Measurements from ENCODE around the gene SIPA1L3.

The SIPA1L3 gene

DNA sequence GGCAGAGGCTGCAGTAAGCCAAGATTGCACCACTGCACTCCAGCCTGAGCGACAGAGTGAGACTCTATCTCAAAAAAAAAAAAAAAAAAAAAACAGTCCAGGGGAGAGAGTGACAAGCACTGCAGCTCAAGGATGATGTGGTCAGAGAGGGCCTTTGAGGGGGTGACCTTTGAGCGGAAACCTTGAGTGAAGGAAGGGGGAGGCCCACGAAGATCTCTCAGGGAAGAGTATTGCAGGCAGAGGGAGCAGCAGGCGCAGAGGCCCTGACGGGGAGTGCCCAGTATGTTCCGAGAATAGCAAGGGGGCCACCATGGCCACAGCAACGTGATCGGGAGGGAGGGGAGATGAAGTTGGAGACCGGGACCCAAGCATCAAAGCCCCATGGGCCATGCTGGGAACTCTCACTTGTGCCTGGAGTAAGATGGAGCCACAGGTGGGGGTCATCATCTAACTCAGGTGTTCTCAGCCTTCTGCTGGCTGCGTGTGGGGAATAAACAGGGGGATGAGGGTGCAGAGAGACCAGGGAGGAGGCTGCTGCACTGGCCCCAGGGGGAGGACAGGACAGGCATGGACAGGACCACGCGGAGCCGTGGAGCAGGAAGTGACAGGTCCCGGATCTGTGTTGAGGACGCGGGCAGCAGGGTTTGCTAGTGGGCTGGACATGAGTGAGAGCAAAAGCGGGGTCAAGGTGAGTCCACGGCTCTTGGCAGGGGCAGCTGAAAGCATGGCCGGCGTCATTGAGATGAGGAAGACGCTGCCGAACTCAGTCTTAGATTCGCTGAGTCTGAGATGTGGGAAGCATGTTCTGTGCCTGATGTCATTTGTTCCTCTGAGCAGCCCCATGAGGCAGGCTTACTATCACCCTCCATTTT is 256.6 kb downstream of the SIPA1L3 start:
- no peak for DNase-seq

DNA sequence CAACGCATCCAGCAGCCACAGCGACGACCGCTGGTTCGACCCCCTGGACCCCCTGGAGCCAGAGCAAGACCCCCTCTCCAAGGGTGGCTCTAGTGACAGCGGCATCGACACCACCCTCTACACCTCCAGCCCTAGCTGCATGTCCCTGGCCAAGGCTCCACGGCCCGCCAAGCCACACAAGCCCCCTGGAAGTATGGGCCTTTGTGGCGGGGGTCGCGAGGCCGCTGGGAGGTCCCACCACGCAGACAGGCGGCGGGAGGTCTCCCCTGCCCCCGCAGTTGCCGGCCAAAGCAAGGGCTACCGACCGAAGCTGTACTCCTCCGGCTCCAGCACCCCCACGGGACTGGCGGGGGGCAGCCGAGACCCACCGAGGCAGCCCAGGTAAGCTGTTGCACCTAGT is 257.5 kb downstream of the SIPA1L3 start:
- no peak for DNase-seq

- DNase-seq, result no peak
These were observed 258.3 kb downstream of the SIPA1L3 start for GRCh38 chr19:38165335-38165734.

- DNase-seq, result no peak
These were observed 261.6 kb downstream of the SIPA1L3 start for GRCh38 chr19:38168637-38169036.

- DNase-seq, result no peak
These were observed 263.3 kb downstream of the SIPA1L3 start for GRCh38 chr19:38170334-38170733.

- no peak for DNase-seq
These were observed 265.0 kb downstream of the SIPA1L3 start for GRCh38 chr19:38172001-38172400.

DNA sequence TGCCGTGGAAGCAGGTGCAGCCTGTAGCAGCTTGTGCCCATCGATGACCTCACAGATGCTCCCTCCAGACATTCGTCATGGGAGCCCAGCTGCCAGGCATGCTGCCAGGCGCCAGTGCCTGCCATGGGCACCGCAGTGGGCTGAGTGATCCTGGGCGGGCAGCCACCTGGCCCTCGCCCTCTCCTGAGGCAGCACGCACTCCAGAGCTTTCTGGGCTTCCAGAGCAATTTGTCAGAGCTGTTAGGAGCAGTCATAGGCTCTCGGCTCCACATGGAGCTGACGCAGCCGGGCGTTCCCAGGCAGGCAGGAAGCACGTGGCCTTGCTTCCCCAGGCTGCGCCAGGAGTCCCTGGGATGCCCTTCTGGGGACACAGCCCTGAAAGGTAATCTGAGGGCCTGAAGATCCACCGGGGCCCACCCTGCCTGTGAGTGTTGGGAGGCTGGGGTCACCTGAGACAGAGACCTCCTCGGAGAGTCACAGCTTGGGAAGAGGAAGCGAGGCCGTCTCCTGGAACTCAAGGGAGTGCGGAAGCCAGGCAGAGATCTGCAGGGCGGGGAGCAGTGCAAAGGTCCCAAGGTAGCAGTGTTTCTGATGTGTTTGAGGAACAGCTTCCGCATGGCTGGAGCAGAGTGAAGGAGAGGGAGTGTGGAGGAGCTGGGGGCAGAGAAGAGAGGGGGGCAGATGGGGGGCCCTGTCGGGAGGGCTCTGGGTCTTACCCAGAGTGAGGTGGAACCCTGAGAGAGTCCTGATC is 266.5 kb downstream of the SIPA1L3 start:
- no peak for DNase-seq

DNA sequence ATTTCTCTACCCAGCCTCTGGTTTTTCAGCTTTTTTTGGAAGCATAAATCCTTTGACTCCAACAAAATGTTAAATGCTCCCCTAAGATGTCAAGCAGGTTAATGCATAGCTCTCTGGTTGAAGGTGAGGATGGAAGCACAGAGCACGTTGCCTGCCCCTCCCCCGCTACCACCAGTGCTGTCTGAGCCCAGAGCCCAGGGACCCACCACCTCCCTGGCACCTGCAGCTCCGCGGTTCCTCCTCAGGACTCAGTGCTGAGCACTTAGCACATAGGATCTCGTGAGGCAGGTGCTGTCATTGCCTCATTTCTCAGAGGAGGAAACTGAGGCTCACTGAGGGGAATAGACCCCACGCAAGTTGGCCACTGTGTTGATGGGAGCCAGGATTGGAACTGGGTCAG is 268.4 kb downstream of the SIPA1L3 start:
- no peak for DNase-seq

- no peak for DNase-seq
These were observed 273.1 kb downstream of the SIPA1L3 start for GRCh38 chr19:38180071-38180470.

DNA sequence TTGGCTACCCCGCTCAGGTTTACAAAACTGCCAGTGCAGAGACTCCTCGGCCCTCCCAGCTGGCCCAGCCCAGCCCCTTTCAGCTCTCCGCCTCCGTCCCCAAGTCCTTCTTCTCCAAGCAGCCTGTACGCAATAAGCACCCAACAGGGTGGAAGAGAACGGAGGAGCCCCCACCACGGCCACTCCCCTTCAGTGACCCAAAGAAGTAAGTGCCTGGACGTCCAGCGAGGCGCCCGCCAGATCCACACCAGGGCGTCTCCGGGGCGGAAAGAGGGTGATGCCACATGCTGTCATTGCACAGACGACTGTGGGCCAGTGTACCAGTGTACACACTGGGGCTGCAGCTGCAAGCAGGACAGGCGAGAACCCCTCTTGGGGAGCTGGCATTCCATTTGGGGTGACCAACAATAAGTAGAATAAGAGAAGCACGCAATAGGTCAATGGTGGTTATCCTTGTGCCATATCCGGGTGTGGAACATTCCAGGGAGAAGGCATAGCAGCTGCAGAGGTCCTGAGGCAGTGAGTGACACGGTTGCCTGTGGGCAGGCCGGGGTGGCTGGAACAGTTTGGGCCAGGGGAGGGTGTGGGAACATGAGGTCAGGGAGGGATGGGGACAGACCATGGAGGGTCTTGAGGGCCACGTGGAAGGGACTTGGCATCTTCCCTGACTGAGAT is 275.7 kb downstream of the SIPA1L3 start:
- DNase-seq, result no peak

GRCh38 chr19:38183251-38183897 is 276.4 kb downstream of the SIPA1L3 start:
- no peak for DNase-seq

- DNase-seq, result no peak
These were observed 277.8 kb downstream of the SIPA1L3 start for GRCh38 chr19:38184815-38185214.

DNA sequence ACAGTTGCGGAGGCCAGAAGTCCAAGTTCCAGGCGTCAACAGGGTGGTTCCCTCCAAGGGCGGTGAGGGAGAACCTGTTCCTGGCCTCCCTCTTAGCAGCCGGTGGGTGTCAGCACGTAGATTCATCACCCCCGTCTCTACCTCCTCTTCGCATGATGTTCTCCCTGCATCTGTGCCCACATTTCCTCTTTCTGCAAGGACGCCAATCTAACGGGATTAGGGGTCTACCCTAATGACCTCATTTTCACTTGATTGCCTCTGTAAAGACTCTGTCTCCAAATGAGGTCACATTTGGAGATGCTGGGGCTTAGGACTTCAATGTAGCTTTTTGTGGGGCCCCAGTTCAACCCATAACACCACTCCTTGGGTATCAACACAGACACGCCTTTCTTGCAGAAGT is 278.6 kb downstream of the SIPA1L3 start:
- DNase-seq, result no peak

GRCh38 chr19:38190061-38190460 is 283.1 kb downstream of the SIPA1L3 start:
- DNase-seq, result no peak

GRCh38 chr19:38190793-38191192 is 283.8 kb downstream of the SIPA1L3 start:
- no peak for DNase-seq

DNA sequence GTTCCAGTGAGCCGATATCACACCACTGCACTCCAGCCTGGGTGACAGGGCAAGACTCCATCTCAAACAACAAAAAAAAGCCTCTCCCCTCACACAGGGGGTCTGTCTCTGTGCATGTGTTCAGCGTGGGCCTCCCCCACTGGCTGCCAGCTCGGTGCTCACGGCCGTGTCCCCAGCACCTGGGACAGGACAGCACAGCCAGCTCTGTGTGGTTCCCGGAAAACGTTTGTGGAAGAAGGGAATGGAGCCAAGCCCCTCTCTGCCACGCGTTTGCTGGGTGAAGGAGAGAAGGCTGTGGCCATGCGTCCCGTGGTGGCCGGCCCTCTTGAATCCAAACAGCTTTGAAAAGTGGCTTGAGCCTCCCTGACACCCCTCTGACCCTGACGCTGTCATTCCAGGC is 284.7 kb downstream of the SIPA1L3 start:
- no peak for DNase-seq

DNA sequence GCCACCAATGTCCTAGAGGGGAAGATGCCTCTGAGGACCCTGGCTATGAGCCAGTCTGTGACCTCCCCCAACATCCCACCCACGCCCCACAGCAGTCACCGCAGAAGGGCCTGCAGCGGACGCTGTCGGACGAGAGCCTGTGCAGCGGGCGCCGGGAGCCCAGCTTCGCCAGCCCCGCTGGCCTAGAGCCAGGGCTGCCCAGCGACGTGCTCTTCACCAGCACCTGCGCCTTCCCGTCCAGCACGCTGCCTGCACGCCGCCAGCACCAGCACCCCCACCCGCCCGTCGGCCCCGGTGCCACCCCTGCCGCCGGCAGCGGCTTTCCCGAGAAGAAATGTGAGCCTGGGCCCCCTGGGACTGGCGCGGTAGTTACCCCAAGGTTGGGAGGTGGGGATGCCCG is 286.4 kb downstream of the SIPA1L3 start:
- no peak for DNase-seq

- no peak for DNase-seq
These were observed 287.2 kb downstream of the SIPA1L3 start for GRCh38 chr19:38194061-38194701.

DNA sequence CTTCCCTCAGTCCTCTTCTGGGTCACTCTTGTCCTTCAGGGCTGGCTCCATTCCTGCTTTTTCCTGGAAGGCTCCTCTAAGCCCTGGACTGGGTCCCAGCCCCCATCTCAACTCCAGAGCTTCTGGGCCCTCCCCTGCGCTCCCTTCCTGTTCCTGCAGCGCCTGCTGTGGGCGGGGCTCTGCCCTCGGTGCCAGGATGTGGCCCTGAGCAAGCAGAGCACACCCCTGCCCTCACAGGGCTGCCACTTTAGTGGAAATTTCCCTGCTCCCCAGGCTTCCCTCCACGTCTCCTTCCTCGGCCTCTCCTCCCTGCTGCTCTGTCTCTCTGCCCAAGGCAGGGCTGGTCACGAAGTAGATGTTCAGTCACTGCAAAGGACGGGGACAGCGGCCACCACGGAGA is 288.2 kb downstream of the SIPA1L3 start:
- DNase-seq, result no peak

DNA sequence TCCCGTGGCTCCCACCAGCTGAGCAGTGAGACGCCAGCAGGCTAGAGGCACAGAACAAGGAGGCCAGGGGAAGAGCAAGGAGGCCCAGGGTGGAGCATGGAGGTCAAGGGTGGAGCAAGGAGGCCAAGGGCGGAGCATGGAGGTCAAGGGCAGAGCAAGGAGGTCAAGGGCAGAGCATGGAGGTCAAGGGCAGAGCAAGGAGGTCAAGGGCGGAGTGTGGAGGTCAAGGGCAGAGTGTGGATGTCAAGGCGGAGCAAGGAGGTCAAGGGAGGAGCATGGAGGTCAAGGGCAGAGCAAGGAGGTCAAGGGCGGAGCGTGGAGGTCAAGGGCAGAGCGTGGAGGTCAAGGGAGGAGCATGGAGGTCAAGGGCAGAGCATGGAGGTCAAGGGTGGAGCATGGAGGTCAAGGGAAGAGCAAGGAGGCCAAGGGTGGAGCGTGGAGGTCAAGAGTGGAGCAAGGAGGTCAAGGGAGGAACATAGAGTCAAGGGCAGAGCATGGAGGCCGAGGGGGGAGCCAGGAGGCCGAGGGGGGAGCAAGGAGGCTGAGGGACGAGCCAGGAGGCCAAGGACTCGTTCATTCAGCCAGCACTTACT is 289.3 kb downstream of the SIPA1L3 start:
- no peak for DNase-seq

DNA sequence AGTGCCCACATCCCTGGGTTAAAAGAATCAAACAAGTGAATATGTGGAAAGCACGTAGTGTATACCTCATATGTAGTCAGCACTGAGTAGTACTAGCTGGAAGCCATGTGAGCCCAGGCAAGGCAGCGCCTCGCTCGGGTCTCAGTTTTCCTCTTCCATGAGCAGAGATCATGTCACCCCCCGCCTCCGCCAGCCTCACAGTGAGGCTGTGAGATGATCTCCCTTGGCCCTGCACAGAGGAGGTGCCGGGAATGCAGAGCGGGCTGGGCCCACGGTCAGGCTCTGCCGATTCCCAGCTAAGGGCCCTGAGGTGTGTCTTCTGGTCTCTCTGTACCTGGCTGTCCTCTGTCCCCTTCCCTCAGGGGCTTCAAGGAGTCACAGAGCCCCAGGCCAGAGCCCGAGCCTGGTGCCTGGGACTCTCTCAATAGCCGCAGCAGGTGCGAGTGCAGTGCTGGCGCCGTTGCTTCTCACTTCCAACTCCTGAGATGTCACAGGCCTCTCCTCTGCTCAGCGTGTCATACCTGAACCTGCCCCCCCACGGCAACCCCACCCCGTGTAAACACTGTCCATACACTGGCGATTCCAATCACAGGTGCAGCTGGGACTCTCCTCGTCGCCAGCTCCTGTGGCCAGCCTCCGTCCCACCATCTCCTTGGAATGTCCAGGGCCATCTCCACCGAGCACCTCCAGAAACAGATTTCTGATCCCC is 290.1 kb downstream of the SIPA1L3 start:
- no peak for DNase-seq
